ENCODE results near the gene PRKCB. TPM values are rescaled to one million over a fixed set of nuclear protein-coding genes. Genes with fewer than 3 reads are reported as not detected.

The PRKCB gene
- total and polyA plus RNA-seq, 2 of the 8 experiments (the other 6 are each of a cell fraction or from before 2014, with no cell fraction given), result 7.1 to 12.1 TPM

DNA sequence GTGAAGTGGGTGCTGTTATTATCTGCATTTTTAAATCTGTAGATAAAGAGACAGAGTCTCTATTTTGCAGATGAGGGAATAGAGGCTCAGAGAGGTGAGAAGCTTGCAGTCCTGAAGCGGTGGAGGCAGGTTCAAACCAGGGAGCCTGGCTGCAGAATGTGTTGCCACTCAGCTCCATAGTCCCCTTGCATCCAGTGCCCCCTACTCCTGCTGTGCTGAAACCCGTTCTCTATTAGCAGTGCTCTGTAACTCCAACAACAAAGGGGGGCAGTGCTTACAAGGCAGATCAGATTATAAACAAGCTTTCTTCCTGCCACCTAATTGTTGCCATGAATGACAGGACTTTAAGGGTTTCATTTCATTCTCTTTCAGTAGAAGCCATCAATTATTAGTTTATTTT is 302.2 kb downstream of the PRKCB start (continued):
- TF ChIP-seq, protein P1, sequence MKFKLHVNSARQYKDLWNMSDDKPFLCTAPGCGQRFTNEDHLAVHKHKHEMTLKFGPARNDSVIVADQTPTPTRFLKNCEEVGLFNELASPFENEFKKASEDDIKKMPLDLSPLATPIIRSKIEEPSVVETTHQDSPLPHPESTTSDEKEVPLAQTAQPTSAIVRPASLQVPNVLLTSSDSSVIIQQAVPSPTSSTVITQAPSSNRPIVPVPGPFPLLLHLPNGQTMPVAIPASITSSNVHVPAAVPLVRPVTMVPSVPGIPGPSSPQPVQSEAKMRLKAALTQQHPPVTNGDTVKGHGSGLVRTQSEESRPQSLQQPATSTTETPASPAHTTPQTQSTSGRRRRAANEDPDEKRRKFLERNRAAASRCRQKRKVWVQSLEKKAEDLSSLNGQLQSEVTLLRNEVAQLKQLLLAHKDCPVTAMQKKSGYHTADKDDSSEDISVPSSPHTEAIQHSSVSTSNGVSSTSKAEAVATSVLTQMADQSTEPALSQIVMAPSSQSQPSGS (IDR thresholded peaks at IDR 0.05; ENCODE audit: low read length), result no peak
- no peak for TF ChIP-seq RNF2 (IDR thresholded peaks at IDR 0.05; ENCODE audit: borderline replicate concordance, low read depth, low read length, missing control alignments, poor library complexity, severe bottlenecking)
- no peak for TF ChIP-seq EZH2 (IDR thresholded peaks at IDR 0.05; ENCODE audit: low read depth, low read length, severe bottlenecking)
- 0 out of 2 replicates have a peak, but pooled peaks have one; percentile 26 for TF ChIP-seq TCF12 (IDR thresholded peaks at IDR 0.05; ENCODE audit: low read depth, low read length)
- no peak for TF ChIP-seq TAF7 (optimal IDR thresholded peaks at IDR 0.05; ENCODE audit: borderline replicate concordance, low read depth, low read length)
- TF ChIP-seq POU5F1 (IDR thresholded peaks at IDR 0.05; ENCODE audit: low read depth, low read length), result no peak
- TF ChIP-seq SAP30 (IDR thresholded peaks at IDR 0.05; ENCODE audit: insufficient read depth, insufficient replicate concordance, low read length), result no peak
- TF ChIP-seq ASH2L (IDR thresholded peaks at IDR 0.05; ENCODE audit: low read length), result no peak
- no peak for TF ChIP-seq RFX5 (IDR thresholded peaks at IDR 0.05; ENCODE audit: borderline replicate concordance, low read depth, low read length)
- no peak for TF ChIP-seq GTF2F1 (IDR thresholded peaks at IDR 0.05; ENCODE audit: borderline replicate concordance, low read depth, low read length)
- TF ChIP-seq EP300 (IDR thresholded peaks at IDR 0.05; ENCODE audit: borderline replicate concordance in 1 of 2, low read depth in 2 of 2, low read length in 2 of 2), result peak in 1 of 2 experiments; percentile 88; a peak in 1 of 3 replicates
- TF ChIP-seq BACH1 (IDR thresholded peaks at IDR 0.05; ENCODE audit: low read length), result no peak
- no peak for TF ChIP-seq CREB1 (IDR thresholded peaks at IDR 0.05)
- peak; percentile 15 for TF ChIP-seq NANOG (IDR thresholded peaks at IDR 0.05; ENCODE audit: insufficient read depth, low read depth, low read length, poor library complexity, severe bottlenecking)
- no peak for TF ChIP-seq CBX5 (IDR thresholded peaks at IDR 0.05; ENCODE audit: low read depth, low read length)
- no peak for TF ChIP-seq KDM1A (IDR thresholded peaks at IDR 0.05; ENCODE audit: borderline replicate concordance, low read length)
- TF ChIP-seq SIRT6 (IDR thresholded peaks at IDR 0.05; ENCODE audit: low read length), result no peak
- TF ChIP-seq JUND (IDR thresholded peaks at IDR 0.05; ENCODE audit: low read length), result no peak
- TF ChIP-seq FOSL1 (IDR thresholded peaks at IDR 0.05; ENCODE audit: insufficient read depth, low read depth, low read length), result no peak
- TF ChIP-seq, protein P2, sequence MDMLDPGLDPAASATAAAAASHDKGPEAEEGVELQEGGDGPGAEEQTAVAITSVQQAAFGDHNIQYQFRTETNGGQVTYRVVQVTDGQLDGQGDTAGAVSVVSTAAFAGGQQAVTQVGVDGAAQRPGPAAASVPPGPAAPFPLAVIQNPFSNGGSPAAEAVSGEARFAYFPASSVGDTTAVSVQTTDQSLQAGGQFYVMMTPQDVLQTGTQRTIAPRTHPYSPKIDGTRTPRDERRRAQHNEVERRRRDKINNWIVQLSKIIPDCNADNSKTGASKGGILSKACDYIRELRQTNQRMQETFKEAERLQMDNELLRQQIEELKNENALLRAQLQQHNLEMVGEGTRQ (IDR thresholded peaks at IDR 0.05; ENCODE audit: low read length), result no peak
- TF ChIP-seq SRF (IDR thresholded peaks at IDR 0.05; ENCODE audit: low read depth, low read length), result no peak
- no peak for TF ChIP-seq SP2 (IDR thresholded peaks at IDR 0.05; ENCODE audit: low read length)
- TF ChIP-seq TBP (IDR thresholded peaks at IDR 0.05; ENCODE audit: low read depth, low read length), result no peak
